ENCODE results near the gene MRPL38.
"Not testable (repeated sequence)": the region's sequence is repeated elsewhere in the genome, so short reads cannot be mapped to it uniquely, and the experiment has no call there.

The MRPL38 gene

GRCh38 chr17:75855310-75856061, 49.2 kb downstream of the MRPL38 start, which contains the start of gene WBP2:
Gene WBP2 (minus strand): TSS chr17:75855335. CDS start chr17:75855297, 38 bp downstream.
- DNase-seq (ENCODE audit: low read depth, low spot score), result peak; percentile 95

- DNase-seq (ENCODE audit: low read depth, low spot score), result no peak
These were observed 49.8 kb downstream of the MRPL38 start for GRCh38 chr17:75854881-75855309.

GRCh38 chr17:75854101-75854748, 50.5 kb downstream of the MRPL38 start:
- no peak for DNase-seq (ENCODE audit: low read depth, low spot score)

- no peak for DNase-seq (ENCODE audit: low read depth, low spot score)
These were observed 51.3 kb downstream of the MRPL38 start for GRCh38 chr17:75853433-75853832.

- not testable (repeated sequence) for DNase-seq (ENCODE audit: low read depth, low spot score)
These were observed 53.0 kb downstream of the MRPL38 start for GRCh38 chr17:75851693-75851991.

- no peak for DNase-seq (ENCODE audit: low read depth, low spot score)
These were observed 53.6 kb downstream of the MRPL38 start for GRCh38 chr17:75850928-75851692.

GRCh38 chr17:75849724-75850123, 55.0 kb downstream of the MRPL38 start:
- no peak for DNase-seq (ENCODE audit: low read depth, low spot score)

- no peak for DNase-seq (ENCODE audit: low read depth, low spot score)
These were observed 55.4 kb downstream of the MRPL38 start for GRCh38 chr17:75849279-75849646.

Data from activated CD4-positive, CD25-positive, alpha-beta regulatory T cell treated with anti-CD3 and anti-CD28 coated beads, Interleukin-2, amount 50 U/mL, for 16 hours (primary cell).